GM19452 (cell line): ENCODE data around the gene PFKM.
"Not testable (repeated sequence)": the region's sequence is repeated elsewhere in the genome, so short reads cannot be mapped to it uniquely, and the experiment has no call there.

Experiments
- ATAC-seq: cut with Tn5 transposase; IDR thresholded peaks from one replicate; pipeline ENCODE4 v1.9.1; 2021; ENCODE audit not compliant: unreplicated experiment

The PFKM gene

GRCh38 chr12:48110691-48111311 lies 8.4 kb upstream of the PFKM start:
- ATAC-seq, result no peak

- ATAC-seq, result not testable (repeated sequence)
These were observed 7.9 kb upstream of the PFKM start for GRCh38 chr12:48111312-48111693.

GRCh38 chr12:48115957-48116356 lies 3.2 kb upstream of the PFKM start:
- no peak for ATAC-seq

GRCh38 chr12:48118284-48118871 lies 786 bp upstream of the PFKM start:
- ATAC-seq, result no peak

GRCh38 chr12:48119834-48120195 lies 651 bp downstream of the PFKM start:
- ATAC-seq, result no peak

- ATAC-seq, result no peak
These were observed 2.4 kb downstream of the PFKM start for GRCh38 chr12:48121522-48121921.

- no peak for ATAC-seq
These were observed 3.1 kb downstream of the PFKM start for GRCh38 chr12:48122065-48122834.

GRCh38 chr12:48123169-48123568 lies 4.0 kb downstream of the PFKM start:
- no peak for ATAC-seq

- ATAC-seq, result not testable (repeated sequence)
These were observed 6.4 kb downstream of the PFKM start for GRCh38 chr12:48125542-48125941.

GRCh38 chr12:48125985-48126384 lies 6.8 kb downstream of the PFKM start:
- no peak for ATAC-seq

- no peak for ATAC-seq
These were observed 7.9 kb downstream of the PFKM start for GRCh38 chr12:48126953-48127630.

- no peak for ATAC-seq
These were observed 9.6 kb downstream of the PFKM start for GRCh38 chr12:48128800-48129199.

GRCh38 chr12:48129376-48129775 lies 10.2 kb downstream of the PFKM start:
- ATAC-seq, result no peak

- no peak for ATAC-seq
These were observed 12.4 kb downstream of the PFKM start for GRCh38 chr12:48131517-48131916.

GRCh38 chr12:48132826-48133225 lies 13.7 kb downstream of the PFKM start:
- no peak for ATAC-seq

GRCh38 chr12:48135027-48135426 lies 15.9 kb downstream of the PFKM start:
- ATAC-seq, result no peak

- no peak for ATAC-seq
These were observed 23.9 kb downstream of the PFKM start for GRCh38 chr12:48142818-48143674.

GRCh38 chr12:48143898-48144297 lies 24.7 kb downstream of the PFKM start:
- no peak for ATAC-seq

GRCh38 chr12:48145981-48146380 lies 26.8 kb downstream of the PFKM start:
- ATAC-seq, result no peak

GRCh38 chr12:48151103-48151771 lies 32.1 kb downstream of the PFKM start:
- ATAC-seq, result no peak
